ENCODE measurements around the gene SPATA31C1.
"Not testable (repeated sequence)": the region's sequence is repeated elsewhere in the genome, so short reads cannot be mapped to it uniquely, and the experiment has no call there.

The SPATA31C1 gene

GRCh38 chr9:87886933-87887505 lies 30.7 kb upstream of the SPATA31C1 start:
- DNase-seq (ENCODE audit: low spot score): no peak

GRCh38 chr9:87887661-87888480 lies 29.9 kb upstream of the SPATA31C1 start:
- DNase-seq (ENCODE audit: low spot score): no peak

- no peak for DNase-seq (ENCODE audit: low spot score)
Measured at GRCh38 chr9:87888501-87888900, 29.3 kb upstream of the SPATA31C1 start.

- no peak for DNase-seq (ENCODE audit: low spot score)
Measured at GRCh38 chr9:87889065-87889881, 28.5 kb upstream of the SPATA31C1 start.

GRCh38 chr9:87889882-87890252 lies 27.9 kb upstream of the SPATA31C1 start:
- no peak for DNase-seq (ENCODE audit: low spot score)

- no peak for DNase-seq (ENCODE audit: low spot score)
Measured at GRCh38 chr9:87890837-87891236, 26.9 kb upstream of the SPATA31C1 start.

- DNase-seq (ENCODE audit: low spot score): no peak
Measured at GRCh38 chr9:87891754-87892153, 26.0 kb upstream of the SPATA31C1 start.

GRCh38 chr9:87892956-87893355 lies 24.8 kb upstream of the SPATA31C1 start:
- DNase-seq (ENCODE audit: low spot score): no peak

- DNase-seq (ENCODE audit: low spot score): no peak
Measured at GRCh38 chr9:87894998-87895625, 22.6 kb upstream of the SPATA31C1 start.

GRCh38 chr9:87896891-87897290 lies 20.9 kb upstream of the SPATA31C1 start:
- no peak for DNase-seq (ENCODE audit: low spot score)

- DNase-seq (ENCODE audit: low spot score): no peak
Measured at GRCh38 chr9:87898151-87898550, 19.6 kb upstream of the SPATA31C1 start.

- DNase-seq (ENCODE audit: low spot score): not testable (repeated sequence)
Measured at GRCh38 chr9:87902371-87902770, 15.4 kb upstream of the SPATA31C1 start.

GRCh38 chr9:87909310-87910041 lies 8.3 kb upstream of the SPATA31C1 start:
- DNase-seq (ENCODE audit: low spot score): no peak

GRCh38 chr9:87910821-87911220 lies 6.9 kb upstream of the SPATA31C1 start:
- no peak for DNase-seq (ENCODE audit: low spot score)

GRCh38 chr9:87919013-87919412 lies 1.3 kb downstream of the SPATA31C1 start:
- DNase-seq (ENCODE audit: low spot score): not testable (repeated sequence)

- DNase-seq (ENCODE audit: low spot score): not testable (repeated sequence)
Measured at GRCh38 chr9:87921561-87921960, 3.8 kb downstream of the SPATA31C1 start.

- peak; percentile 41 for DNase-seq (ENCODE audit: low spot score)
Measured at GRCh38 chr9:87923012-87923411, 5.2 kb downstream of the SPATA31C1 start.

GRCh38 chr9:87924851-87925250 lies 7.1 kb downstream of the SPATA31C1 start:
- DNase-seq (ENCODE audit: low spot score): not testable (repeated sequence)

GRCh38 chr9:87929152-87929551 lies 11.4 kb downstream of the SPATA31C1 start:
- not testable (repeated sequence) for DNase-seq (ENCODE audit: low spot score)

- not testable (repeated sequence) for DNase-seq (ENCODE audit: low spot score)
Measured at GRCh38 chr9:87934444-87934843, 16.7 kb downstream of the SPATA31C1 start.

- not testable (repeated sequence) for DNase-seq (ENCODE audit: low spot score)
Measured at GRCh38 chr9:87937352-87937751, 19.6 kb downstream of the SPATA31C1 start.

- not testable (repeated sequence) for DNase-seq (ENCODE audit: low spot score)
Measured at GRCh38 chr9:87937918-87938317, 20.2 kb downstream of the SPATA31C1 start.

Measured in activated CD4-positive, alpha-beta T cell treated with anti-CD3 and anti-CD28 coated beads, Interleukin-2, Interleukin-4, amounts not matched to agents 100 ng/mL and 50 ng/mL, durations not matched to agents 16 hours and 8 hours (primary cell).